Osteoblast (primary cell): Measurements from ENCODE around the gene CARD8. TPM values are rescaled to one million over a fixed set of nuclear protein-coding genes. Genes with fewer than 3 reads are reported as not detected.

Experiments
- DNase-seq: peaks from one replicate; pipeline ENCODE4 v3.0.0; 2011; ENCODE audit warnings: low spot score, mixed read lengths; ENCODE audit not compliant: insufficient read length; ENCODE audit errors: missing footprints
- H2AFZ ChIP-seq: 2 replicates; pipeline ENCODE4 v1.6.0; 2011; ENCODE audit warnings: mild to moderate bottlenecking, low read length
- H3K27ac ChIP-seq: 2 replicates; pipeline ENCODE4 v1.5.1; 2011; ENCODE audit warnings: mild to moderate bottlenecking, low read depth, low read length, moderate library complexity
- H3K27me3 ChIP-seq: 2 replicates; pipeline ENCODE4 v1.6.0; 2012; ENCODE audit warnings: mild to moderate bottlenecking, control low read depth, inconsistent platforms, low read length, moderate library complexity; ENCODE audit not compliant: insufficient read depth
- H3K36me3 ChIP-seq: 2 replicates; pipeline ENCODE4 v1.5.1; 2011; ENCODE audit warnings: mild to moderate bottlenecking, low read length, control low read depth, moderate library complexity; ENCODE audit not compliant: insufficient read depth
- H3K4me1 ChIP-seq: 2 replicates; pipeline ENCODE4 v1.5.1; 2011; ENCODE audit warnings: mild to moderate bottlenecking, low read length, control low read depth, moderate library complexity; ENCODE audit not compliant: insufficient read depth
- H3K4me2 ChIP-seq: 2 replicates; pipeline ENCODE4 v1.6.0; 2011; ENCODE audit warnings: mild to moderate bottlenecking, low read length; ENCODE audit not compliant: insufficient read depth
- H3K4me3 ChIP-seq: fragments of 200-600 bp; sonication (generic); 3 replicates; pipeline ENCODE4 v1.5.1; 2012; ENCODE audit warnings: mild to moderate bottlenecking, low read length, inconsistent platforms; ENCODE audit not compliant: insufficient read depth
- H3K79me2 ChIP-seq: 2 replicates; pipeline ENCODE4 v1.6.0; 2012; ENCODE audit warnings: mild to moderate bottlenecking, low read length, control low read depth, inconsistent platforms; ENCODE audit not compliant: insufficient read depth
- H3K9me3 ChIP-seq: 2 replicates; pipeline ENCODE4 v1.5.1; 2011; ENCODE audit warnings: low read depth, low read length, control low read depth
- H4K20me1 ChIP-seq: 2 replicates; pipeline ENCODE4 v1.6.0; 2012; ENCODE audit warnings: mild to moderate bottlenecking, low read length, control low read depth; ENCODE audit not compliant: insufficient read depth
- total RNA-seq: library from RNA; depleted of rRNA; stranded (reverse); fragments of >200 nt; gene quantifications from 2 replicates; pipeline ENCODE4 v1.2.3, GENCODE V29; 2012
- TF ChIP-seq, protein P1 (sequence below): IDR thresholded peaks from 2 replicates; pipeline ENCODE4 v1.5.1; 2011; ENCODE audit warnings: mild to moderate bottlenecking, low read depth, low read length, moderate library complexity; ENCODE audit errors: extremely low read depth

Gene CARD8
- total RNA-seq, 1 donor = 17.4 TPM

DNA sequence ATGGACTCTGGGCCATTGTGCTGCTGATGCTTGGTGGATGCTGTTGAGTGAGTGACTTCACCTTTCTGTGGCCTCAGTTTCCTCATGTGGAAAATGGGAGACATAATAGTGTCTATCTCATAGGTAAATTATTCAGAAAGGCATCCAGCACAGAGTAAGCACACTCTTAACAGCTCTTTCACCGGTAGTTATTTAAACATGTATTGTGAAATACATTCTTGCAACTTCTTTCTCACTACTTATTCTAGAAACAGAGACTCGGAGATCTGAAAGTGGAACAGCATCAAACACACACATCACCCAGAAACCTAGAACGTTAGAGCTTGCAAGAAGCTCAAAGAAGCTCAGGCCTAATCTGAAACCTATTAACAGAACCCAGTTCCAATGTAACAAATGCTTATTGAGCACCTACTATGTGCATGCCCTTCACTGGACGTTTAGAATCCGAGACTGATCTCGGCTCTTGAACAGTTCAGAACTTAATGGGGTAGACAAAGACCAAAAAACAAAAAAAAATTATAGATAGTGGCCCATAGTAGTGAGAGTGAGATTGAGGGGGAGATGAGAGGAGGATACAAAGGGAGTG lies 81.2 kb downstream of the CARD8 start:
- TF ChIP-seq, protein P1, sequence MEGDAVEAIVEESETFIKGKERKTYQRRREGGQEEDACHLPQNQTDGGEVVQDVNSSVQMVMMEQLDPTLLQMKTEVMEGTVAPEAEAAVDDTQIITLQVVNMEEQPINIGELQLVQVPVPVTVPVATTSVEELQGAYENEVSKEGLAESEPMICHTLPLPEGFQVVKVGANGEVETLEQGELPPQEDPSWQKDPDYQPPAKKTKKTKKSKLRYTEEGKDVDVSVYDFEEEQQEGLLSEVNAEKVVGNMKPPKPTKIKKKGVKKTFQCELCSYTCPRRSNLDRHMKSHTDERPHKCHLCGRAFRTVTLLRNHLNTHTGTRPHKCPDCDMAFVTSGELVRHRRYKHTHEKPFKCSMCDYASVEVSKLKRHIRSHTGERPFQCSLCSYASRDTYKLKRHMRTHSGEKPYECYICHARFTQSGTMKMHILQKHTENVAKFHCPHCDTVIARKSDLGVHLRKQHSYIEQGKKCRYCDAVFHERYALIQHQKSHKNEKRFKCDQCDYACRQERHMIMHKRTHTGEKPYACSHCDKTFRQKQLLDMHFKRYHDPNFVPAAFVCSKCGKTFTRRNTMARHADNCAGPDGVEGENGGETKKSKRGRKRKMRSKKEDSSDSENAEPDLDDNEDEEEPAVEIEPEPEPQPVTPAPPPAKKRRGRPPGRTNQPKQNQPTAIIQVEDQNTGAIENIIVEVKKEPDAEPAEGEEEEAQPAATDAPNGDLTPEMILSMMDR = no peak
- no peaks in the 10 kb centered on the region for H4K20me1 ChIP-seq
- no peak overlapping the region for H3K4me3 ChIP-seq
- H3K36me3 ChIP-seq = peaks cover 17% of the 10 kb centered on the region
- H3K27ac ChIP-seq = no peak overlapping the region
- no peak overlapping the region for H3K4me2 ChIP-seq
- no peak overlapping the region for H2AFZ ChIP-seq
- no peaks in the 10 kb centered on the region for H3K9me3 ChIP-seq
- H3K79me2 ChIP-seq = peaks cover 13% of the 10 kb centered on the region
- peaks cover 8% of the 10 kb centered on the region for H3K4me1 ChIP-seq
- DNase-seq = no peak
- no peaks in the 10 kb centered on the region for H3K27me3 ChIP-seq

DNA sequence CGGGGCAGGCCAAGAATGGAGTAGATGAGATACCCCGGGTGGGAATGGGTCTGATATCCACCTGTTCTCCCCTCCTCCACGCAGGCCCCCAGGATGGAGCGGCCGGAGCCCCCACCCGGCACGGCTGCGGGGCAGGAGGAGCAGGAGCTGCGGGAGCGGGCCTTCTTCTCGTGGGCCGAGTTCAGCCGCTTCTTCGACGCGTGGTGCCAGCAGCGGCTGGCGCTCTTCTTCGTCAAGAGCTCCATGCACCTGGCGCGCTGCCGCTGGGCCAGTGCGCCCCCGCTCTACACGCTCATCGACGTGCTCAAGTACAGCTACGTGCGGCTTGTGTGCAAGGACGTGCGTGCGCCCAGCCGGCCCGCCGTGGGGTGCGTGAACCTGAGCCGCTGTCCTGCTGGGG lies 84.0 kb downstream of the CARD8 start:
- Histone ChIP-seq H3K27me3 (no peaks in the 10 kb centered on the region), H3K4me1 (peaks cover 11% of the 10 kb centered on the region), H2AFZ (no peak overlapping the region), H3K9me3 (no peaks in the 10 kb centered on the region), H4K20me1 (no peaks in the 10 kb centered on the region), H3K79me2 (peaks cover 29% of the 10 kb centered on the region), H3K27ac (no peak overlapping the region), H3K36me3 (peaks cover 17% of the 10 kb centered on the region), H3K4me2 (peak overlapping the region; percentile 93), H3K4me3 (no peak overlapping the region)
- TF ChIP-seq, protein P1 = no peak
- no peak for DNase-seq

DNA sequence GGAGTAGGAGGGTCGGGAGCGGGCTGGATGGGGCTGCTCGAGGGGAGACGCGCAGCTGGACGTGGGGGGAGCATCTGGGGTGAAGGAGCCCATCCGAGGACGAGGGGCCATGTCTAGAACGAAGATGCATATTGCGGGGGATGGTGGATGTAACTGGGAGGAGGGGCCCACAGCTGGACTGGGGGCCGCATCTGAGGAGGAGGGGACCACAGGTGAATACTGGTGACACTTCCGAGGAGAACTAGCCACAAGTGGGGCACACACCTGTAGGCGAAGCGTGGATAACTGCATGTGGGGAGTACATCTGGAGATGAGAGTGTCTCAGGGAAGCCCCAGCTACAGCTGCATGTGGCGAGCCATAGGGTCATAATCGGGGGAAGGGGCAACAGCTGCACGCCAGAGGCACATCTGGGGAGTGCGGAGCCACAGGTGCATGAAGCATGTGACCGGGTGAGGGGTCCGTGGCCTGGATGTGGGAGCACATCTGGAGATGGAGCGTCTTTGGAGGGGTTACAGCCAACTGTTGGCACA lies 84.8 kb downstream of the CARD8 start:
- Histone ChIP-seq H3K27me3 (no peaks in the 10 kb centered on the region), H3K79me2 (peaks cover 29% of the 10 kb centered on the region)

More for the DNA sequence above, 84.8 kb downstream of the CARD8 start:
- Histone ChIP-seq H3K27ac (peak overlapping the region; percentile 47), H3K4me3 (peak overlapping the region; percentile 95), H2AFZ (peak overlapping the region; percentile 95), H3K36me3 (peaks cover 17% of the 10 kb centered on the region), H4K20me1 (no peaks in the 10 kb centered on the region), H3K9me3 (no peaks in the 10 kb centered on the region), H3K4me2 (peak overlapping the region; percentile 93), H3K4me1 (peaks cover 11% of the 10 kb centered on the region)
- TF ChIP-seq, protein P1 = no peak
- DNase-seq = no peak
